DOHH2 (cell line): Measurements from ENCODE around the gene C12orf56.

Experiments
- H3F3A ChIP-seq: fragments of 200-600 bp; sonication (generic), shearing (Covaris generic); 2 replicates; pipeline ENCODE4 v1.6.0; 2016; ENCODE audit warnings: antibody characterized with exemption, mild to moderate bottlenecking; ENCODE audit not compliant: control insufficient read depth, insufficient read depth
- H3K27ac ChIP-seq: fragments of 200-600 bp; sonication (generic); 2 replicates; pipeline ENCODE4 v1.5.1; 2014; ENCODE audit warnings: low read depth, mild to moderate bottlenecking, low read length, moderate library complexity
- H3K27me3 ChIP-seq: fragments of 200-600 bp; sonication (generic); 2 replicates; pipeline ENCODE4 v1.6.1; 2014; ENCODE audit warnings: mild to moderate bottlenecking, low read length, mixed read lengths; ENCODE audit not compliant: control insufficient read depth
- H3K36me3 ChIP-seq: fragments of 200-600 bp; sonication (generic); 2 replicates; pipeline ENCODE4 v1.6.1; 2014; ENCODE audit warnings: mild to moderate bottlenecking, low read length, moderate library complexity, mixed read lengths; ENCODE audit not compliant: control insufficient read depth
- H3K4me1 ChIP-seq: fragments of 200-600 bp; sonication (generic); 2 replicates; pipeline ENCODE4 v1.6.1; 2014; ENCODE audit warnings: mild to moderate bottlenecking, low read length, mixed read lengths; ENCODE audit not compliant: control insufficient read depth
- H3K4me2 ChIP-seq: fragments of 200-600 bp; sonication (generic); 2 replicates; pipeline ENCODE4 v1.6.0; 2014; ENCODE audit warnings: mild to moderate bottlenecking, low read length, moderate library complexity
- H3K4me3 ChIP-seq: fragments of 200-600 bp; sonication (generic); 2 replicates; pipeline ENCODE4 v1.5.1; 2014; ENCODE audit warnings: mild to moderate bottlenecking, low read length, mixed read lengths
- H3K79me2 ChIP-seq: fragments of 200-600 bp; sonication (generic); 2 replicates; pipeline ENCODE4 v1.6.1; 2014; ENCODE audit warnings: mild to moderate bottlenecking, low read length, mixed read lengths; ENCODE audit not compliant: control insufficient read depth
- H3K9me2 ChIP-seq: fragments of 200-600 bp; sonication (generic); replicated peaks from 2 replicates; pipeline ENCODE4 v1.6.1; 2014; ENCODE audit warnings: mild to moderate bottlenecking, low read length, mixed read lengths; ENCODE audit not compliant: control insufficient read depth
- H3K9me3 ChIP-seq: fragments of 200-600 bp; sonication (generic); 2 replicates; pipeline ENCODE4 v1.6.1; 2014; ENCODE audit warnings: antibody characterized with exemption, low read length, mixed read lengths; ENCODE audit not compliant: control insufficient read depth, insufficient read depth
- H4K20me1 ChIP-seq: fragments of 200-600 bp; sonication (generic); 2 replicates; pipeline ENCODE4 v1.6.0; 2014; ENCODE audit warnings: low read depth, mild to moderate bottlenecking, antibody characterized with exemption, low read length, moderate library complexity; ENCODE audit not compliant: control insufficient read depth, insufficient read depth
- CTCF ChIP-seq: fragments of 200-600 bp; sonication (generic); IDR thresholded peaks from one replicate; pipeline ENCODE4 v1.5.1; 2014; ENCODE audit warnings: antibody characterized with exemption, mild to moderate bottlenecking, low read depth, low read length; ENCODE audit not compliant: poor library complexity, severe bottlenecking
- EZH2phosphoT487 ChIP-seq: fragments of 200-600 bp; sonication (generic); IDR thresholded peaks from 2 replicates; pipeline ENCODE4 v1.6.1; 2017; ENCODE audit warnings: borderline replicate concordance, mild to moderate bottlenecking, antibody characterized with exemption, low read length, moderate library complexity, mixed read lengths

The C12orf56 gene

GRCh38 chr12:64412459-64412858 is 21.9 kb upstream of the C12orf56 start:
- H3K4me1 ChIP-seq, result no peaks in the 10 kb centered on the region
- H3K9me2 ChIP-seq, result no peaks in the 10 kb centered on the region
- H3K27ac ChIP-seq, result no peak overlapping the region
- H3K4me2 ChIP-seq, result no peak overlapping the region
- peaks cover 45% of the 10 kb centered on the region for H3K79me2 ChIP-seq
- H4K20me1 ChIP-seq, result no peaks in the 10 kb centered on the region
- H3K36me3 ChIP-seq, result peaks cover 85% of the 10 kb centered on the region
- no peak for TF ChIP-seq CTCF
- TF ChIP-seq EZH2phosphoT487, result no peak
- no peak overlapping the region for H3K4me3 ChIP-seq
- H3K9me3 ChIP-seq, result no peaks in the 10 kb centered on the region
- H3K27me3 ChIP-seq, result no peaks in the 10 kb centered on the region
- peaks cover 4% of the 10 kb centered on the region; the same call in 1 of the 2 replicates for H3F3A ChIP-seq

DNA sequence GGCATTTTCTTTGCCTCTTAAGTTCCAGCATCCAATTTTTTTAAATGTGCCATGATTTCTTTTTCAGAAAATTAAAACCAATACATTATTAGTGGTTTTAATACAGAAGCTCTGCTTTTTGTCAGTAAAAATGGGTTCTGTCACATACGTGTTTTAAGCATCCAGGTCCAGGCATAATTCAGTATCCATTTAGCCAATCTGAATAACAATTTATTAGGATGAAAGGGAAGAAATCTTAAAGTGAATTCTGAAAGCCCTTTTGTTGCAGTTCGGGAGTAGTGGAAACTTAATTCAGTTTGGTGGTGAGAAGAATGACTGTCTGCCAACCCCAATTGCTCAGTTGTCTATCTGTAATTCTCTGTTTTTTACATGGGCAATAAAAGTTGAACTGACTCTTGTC is 20.9 kb upstream of the C12orf56 start:
- Histone ChIP-seq H3K79me2 (peaks cover 55% of the 10 kb centered on the region), H3K9me2 (no peaks in the 10 kb centered on the region), H3K27ac (no peak overlapping the region), H3K4me3 (no peak overlapping the region), H3K9me3 (no peaks in the 10 kb centered on the region), H3K36me3 (peaks cover 80% of the 10 kb centered on the region), H4K20me1 (no peaks in the 10 kb centered on the region), H3F3A (peaks cover 4% of the 10 kb centered on the region; the same call in 1 of the 2 replicates), H3K27me3 (no peaks in the 10 kb centered on the region), H3K4me2 (no peak overlapping the region), H3K4me1 (peaks cover 6% of the 10 kb centered on the region)
- TF ChIP-seq CTCF (no peak), EZH2phosphoT487 (no peak)

DNA sequence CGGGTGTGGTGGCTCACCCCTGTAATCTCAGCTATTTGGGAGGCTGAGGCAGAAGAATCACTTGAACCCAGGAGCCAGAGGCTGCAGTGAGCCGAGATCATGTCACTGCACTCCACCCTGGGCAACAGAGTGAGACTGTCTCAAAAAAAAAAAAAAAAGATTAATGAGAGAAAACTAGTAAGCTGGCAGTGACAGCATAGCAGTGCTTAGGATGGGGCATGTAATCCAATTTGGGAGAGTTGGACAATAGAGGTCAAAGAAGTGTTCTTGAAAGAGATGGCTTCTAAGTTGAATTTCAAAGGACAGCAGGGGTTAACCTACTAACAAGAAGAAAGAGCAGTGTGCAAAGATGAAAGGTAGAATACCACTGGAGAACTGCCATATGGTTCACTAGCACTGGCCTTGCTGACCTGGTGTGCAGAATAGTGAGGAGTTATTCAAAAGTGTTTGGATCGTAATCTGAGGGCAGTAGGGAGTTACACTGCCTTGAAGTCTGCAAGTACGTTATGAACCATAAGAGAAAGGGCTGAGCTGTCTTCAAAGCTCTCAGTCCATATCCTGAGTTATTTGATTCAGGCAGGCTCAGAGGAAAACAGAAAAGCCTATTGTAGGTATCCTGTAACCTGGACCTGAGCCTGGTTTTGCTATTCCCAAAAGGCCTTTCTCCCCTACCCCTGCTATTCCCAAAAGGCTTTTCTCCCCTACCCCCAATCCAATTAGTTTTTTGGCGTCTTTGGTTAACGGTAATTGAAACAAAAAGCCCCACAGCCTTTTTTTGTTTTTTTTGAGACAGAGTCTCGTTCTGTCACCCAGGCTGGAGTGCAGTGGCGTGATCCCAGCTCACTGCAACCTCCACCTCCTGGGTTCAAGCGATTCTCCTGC is 17.0 kb upstream of the C12orf56 start:
- Histone ChIP-seq H3F3A (peaks cover 4% of the 10 kb centered on the region; the same call in 1 of the 2 replicates), H3K27ac (no peak overlapping the region), H3K79me2 (peaks cover 66% of the 10 kb centered on the region), H3K4me2 (no peak overlapping the region), H3K4me1 (peaks cover 22% of the 10 kb centered on the region), H3K9me3 (no peaks in the 10 kb centered on the region), H3K9me2 (no peaks in the 10 kb centered on the region), H3K36me3 (peaks cover 54% of the 10 kb centered on the region), H4K20me1 (no peaks in the 10 kb centered on the region), H3K4me3 (no peak overlapping the region), H3K27me3 (no peaks in the 10 kb centered on the region)
- TF ChIP-seq CTCF (no peak), EZH2phosphoT487 (no peak)
